Measurements from ENCODE around the gene KCNMB2.

The KCNMB2 gene

GRCh38 chr3:178525251-178525650 is 11.0 kb upstream of the KCNMB2 start:
- H3K4me1 ChIP-seq = no peaks in the 10 kb centered on the region
- DNase-seq = no peak
- no peak overlapping the region for H3K4me3 ChIP-seq (ENCODE audit: low read depth, low read length)
- H3K9me3 ChIP-seq = no peaks in the 10 kb centered on the region
- TF ChIP-seq CTCF (IDR thresholded peaks at IDR 0.05; ENCODE audit: low read depth, low read length) = no peak
- H3K27me3 ChIP-seq = no peaks in the 10 kb centered on the region
- H3K36me3 ChIP-seq = no peaks in the 10 kb centered on the region

- DNase-seq = no peak
- H3K36me3 ChIP-seq = no peaks in the 10 kb centered on the region
- H3K9me3 ChIP-seq = no peaks in the 10 kb centered on the region
- H3K4me3 ChIP-seq (ENCODE audit: low read depth, low read length) = no peak overlapping the region
- no peaks in the 10 kb centered on the region for H3K4me1 ChIP-seq
- no peak for TF ChIP-seq CTCF (IDR thresholded peaks at IDR 0.05; ENCODE audit: low read depth, low read length)
- H3K27me3 ChIP-seq = no peaks in the 10 kb centered on the region
These were observed 9.9 kb upstream of the KCNMB2 start for GRCh38 chr3:178526291-178526690.

GRCh38 chr3:178527981-178528380 is 8.3 kb upstream of the KCNMB2 start:
- Histone ChIP-seq H3K9me3 (no peaks in the 10 kb centered on the region), H3K4me3 (ENCODE audit: low read depth, low read length) (no peak overlapping the region), H3K36me3 (no peaks in the 10 kb centered on the region), H3K4me1 (no peaks in the 10 kb centered on the region), H3K27me3 (no peaks in the 10 kb centered on the region)
- no peak for TF ChIP-seq CTCF (IDR thresholded peaks at IDR 0.05; ENCODE audit: low read depth, low read length)
- no peak for DNase-seq

GRCh38 chr3:178529606-178530225 is 6.5 kb upstream of the KCNMB2 start:
- no peak for DNase-seq
- Histone ChIP-seq H3K27me3 (peaks cover 16% of the 10 kb centered on the region), H3K4me3 (ENCODE audit: low read depth, low read length) (no peak overlapping the region), H3K36me3 (no peaks in the 10 kb centered on the region), H3K9me3 (no peaks in the 10 kb centered on the region), H3K4me1 (no peaks in the 10 kb centered on the region)
- no peak for TF ChIP-seq CTCF (IDR thresholded peaks at IDR 0.05; ENCODE audit: low read depth, low read length)

GRCh38 chr3:178532476-178532875 is 3.8 kb upstream of the KCNMB2 start:
- no peak for TF ChIP-seq CTCF (IDR thresholded peaks at IDR 0.05; ENCODE audit: low read depth, low read length)
- no peak for DNase-seq
- Histone ChIP-seq H3K9me3 (no peaks in the 10 kb centered on the region), H3K36me3 (no peaks in the 10 kb centered on the region), H3K27me3 (peaks cover 41% of the 10 kb centered on the region), H3K4me1 (no peaks in the 10 kb centered on the region), H3K4me3 (ENCODE audit: low read depth, low read length) (no peak overlapping the region)

GRCh38 chr3:178537122-178537705 is 978 bp downstream of the KCNMB2 start:
- H3K9me3 ChIP-seq = no peaks in the 10 kb centered on the region
- H3K36me3 ChIP-seq = no peaks in the 10 kb centered on the region
- H3K4me3 ChIP-seq (ENCODE audit: low read depth, low read length) = no peak overlapping the region
- no peaks in the 10 kb centered on the region for H3K4me1 ChIP-seq
- peaks cover 49% of the 10 kb centered on the region for H3K27me3 ChIP-seq
- TF ChIP-seq CTCF (IDR thresholded peaks at IDR 0.05; ENCODE audit: low read depth, low read length) = no peak
- no peak for DNase-seq

Measured in BE2C (cell line).